PFSK-1 (cell line): ENCODE measurements around the gene PRDM11.

Source experiments
- FOXP2 ChIP-seq: optimal IDR thresholded peaks from 2 replicates; pipeline ENCODE3; 2011; ENCODE audit warnings: borderline replicate concordance, control low read depth, inconsistent platforms; ENCODE audit not compliant: insufficient read depth; ENCODE audit errors: extremely low read length, extremely low read depth
- POLR2AphosphoS5 ChIP-seq: IDR thresholded peaks from 2 replicates; pipeline ENCODE4 v1.6.1; 2012; ENCODE audit warnings: low read depth, mild to moderate bottlenecking, control low read depth, low read length, moderate library complexity
- TAF1 ChIP-seq: IDR thresholded peaks from 2 replicates; pipeline ENCODE4 v1.6.1; 2012; ENCODE audit warnings: low read length, control low read depth, borderline replicate concordance; ENCODE audit not compliant: insufficient read depth

DNA sequence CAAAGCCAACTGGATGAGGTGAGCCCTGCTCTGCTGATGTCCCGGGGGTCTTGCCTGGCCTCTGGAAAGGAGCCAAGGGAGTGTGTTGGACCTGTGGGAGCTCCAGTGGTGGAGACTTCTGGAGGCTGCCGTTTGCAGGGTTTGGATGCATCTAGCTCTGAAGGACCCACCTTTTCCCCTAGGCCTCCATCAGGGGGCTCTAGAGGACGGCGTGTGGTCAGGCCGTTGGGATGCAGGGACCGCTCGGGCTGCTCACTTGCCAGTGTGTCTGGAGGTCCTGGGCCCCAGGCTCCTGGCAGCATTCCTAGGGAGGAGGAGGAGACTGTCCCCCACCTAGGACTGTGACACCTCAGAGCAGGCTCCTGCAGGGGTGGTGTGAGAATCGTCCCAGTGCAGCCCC, 58.3 kb downstream of the PRDM11 start:
- no peak for TF ChIP-seq TAF1
- TF ChIP-seq POLR2AphosphoS5, result no peak
- TF ChIP-seq FOXP2, result no peak
